Kidney epithelial cell (primary cell): Measurements from ENCODE around the gene RRAGC. TPM values are rescaled to one million over a fixed set of nuclear protein-coding genes. Genes with fewer than 3 reads are reported as not detected.

ENCODE experiments used
- DNase-seq: peaks from one replicate; pipeline ENCODE4 v3.0.0-alpha.2; 2010; ENCODE audit warnings: low read depth
- H3K27me3 ChIP-seq: 2 replicates; pipeline ENCODE4 v1.6.0; 2011; ENCODE audit warnings: low read length; ENCODE audit not compliant: control insufficient read depth, insufficient read depth
- H3K36me3 ChIP-seq: 2 replicates; pipeline ENCODE4 v1.5.1; 2011; ENCODE audit warnings: low read length; ENCODE audit not compliant: control insufficient read depth, insufficient read depth
- H3K4me3 ChIP-seq: 2 replicates; pipeline ENCODE4 v1.5.1; 2011; ENCODE audit warnings: low read depth, mild to moderate bottlenecking, control low read depth, low read length
- CTCF ChIP-seq: IDR thresholded peaks from 2 replicates; pipeline ENCODE4 v1.5.1; 2011; ENCODE audit warnings: mild to moderate bottlenecking, moderate library complexity, low read length, control low read depth, inconsistent platforms; ENCODE audit not compliant: insufficient read depth, poor library complexity, severe bottlenecking
- total RNA-seq: library from RNA; depleted of rRNA; stranded (reverse); fragments of >200 nt; gene quantifications from 2 replicates; pipeline ENCODE4 v1.2.3, GENCODE V29; 2015

Gene RRAGC
- total RNA-seq, 1 donor from 2014 or later = 40.3 TPM

GRCh38 chr1:38881487-38881886 is 21.9 kb upstream of the RRAGC start, which contains the start of gene GJA9:
Gene GJA9 (minus strand): TSS chr1:38881587. CDS start chr1:38876098, 5,489 bp downstream.
- no peak within 1 kb of the TSS for H3K4me3 ChIP-seq
- TF ChIP-seq CTCF = no peak

GRCh38 chr1:38875811-38876210 is 16.2 kb upstream of the RRAGC start:
- Histone ChIP-seq H3K4me3 (no peak overlapping the region), H3K36me3 (no peaks in the 10 kb centered on the region), H3K27me3 (no peaks in the 10 kb centered on the region)
- TF ChIP-seq CTCF = no peak
- DNase-seq = no peak

More at GRCh38 chr1:38881487-38881886, 21.9 kb upstream of the RRAGC start, which contains the start of gene GJA9:
- H3K27me3 ChIP-seq = no peaks in the 10 kb centered on the region
- no peak for DNase-seq
- no peaks in the 10 kb centered on the region for H3K36me3 ChIP-seq

- DNase-seq = peak; percentile 85
- TF ChIP-seq CTCF = no peak
- H3K36me3 ChIP-seq = no peaks in the 10 kb centered on the region
These were observed 13.7 kb upstream of the RRAGC start, which contains the start of gene MYCBP for GRCh38 chr1:38873027-38873969. Gene MYCBP (minus strand): TSS chr1:38873348. CDS start chr1:38873305, 43 bp downstream.

GRCh38 chr1:38872401-38873026 is 12.9 kb upstream of the RRAGC start:
- Histone ChIP-seq H3K27me3 (no peaks in the 10 kb centered on the region), H3K36me3 (no peaks in the 10 kb centered on the region), H3K4me3 (peak overlapping the region; percentile 88)
- TF ChIP-seq CTCF = no peak
- DNase-seq = no peak

More at GRCh38 chr1:38873027-38873969, 13.7 kb upstream of the RRAGC start, which contains the start of gene MYCBP:
- H3K4me3 ChIP-seq = peak within 1 kb of the TSS; percentile 88
- no peaks in the 10 kb centered on the region for H3K27me3 ChIP-seq

- no peak for TF ChIP-seq CTCF
- Histone ChIP-seq H3K36me3 (no peaks in the 10 kb centered on the region), H3K27me3 (no peaks in the 10 kb centered on the region), H3K4me3 (no peak overlapping the region)
- DNase-seq = no peak
These were observed 11.4 kb upstream of the RRAGC start for GRCh38 chr1:38870996-38871395.
